Stimulated activated CD8-positive, alpha-beta memory T cell treated with anti-CD3 and anti-CD28 coated beads, Interleukin-7, amount 100 ng/mL, for 4 hours (primary cell): ENCODE measurements around the gene TBL1XR1.
"Not testable (repeated sequence)": the region's sequence is repeated elsewhere in the genome, so short reads cannot be mapped to it uniquely, and the experiment has no call there.

ENCODE experiments used
- DNase-seq, 2 donors: peaks; one replicate each; pipeline ENCODE4 v3.0.0-alpha.2; 2020; ENCODE audit warnings: low read depth in 2 of 2

The TBL1XR1 gene

DNA sequence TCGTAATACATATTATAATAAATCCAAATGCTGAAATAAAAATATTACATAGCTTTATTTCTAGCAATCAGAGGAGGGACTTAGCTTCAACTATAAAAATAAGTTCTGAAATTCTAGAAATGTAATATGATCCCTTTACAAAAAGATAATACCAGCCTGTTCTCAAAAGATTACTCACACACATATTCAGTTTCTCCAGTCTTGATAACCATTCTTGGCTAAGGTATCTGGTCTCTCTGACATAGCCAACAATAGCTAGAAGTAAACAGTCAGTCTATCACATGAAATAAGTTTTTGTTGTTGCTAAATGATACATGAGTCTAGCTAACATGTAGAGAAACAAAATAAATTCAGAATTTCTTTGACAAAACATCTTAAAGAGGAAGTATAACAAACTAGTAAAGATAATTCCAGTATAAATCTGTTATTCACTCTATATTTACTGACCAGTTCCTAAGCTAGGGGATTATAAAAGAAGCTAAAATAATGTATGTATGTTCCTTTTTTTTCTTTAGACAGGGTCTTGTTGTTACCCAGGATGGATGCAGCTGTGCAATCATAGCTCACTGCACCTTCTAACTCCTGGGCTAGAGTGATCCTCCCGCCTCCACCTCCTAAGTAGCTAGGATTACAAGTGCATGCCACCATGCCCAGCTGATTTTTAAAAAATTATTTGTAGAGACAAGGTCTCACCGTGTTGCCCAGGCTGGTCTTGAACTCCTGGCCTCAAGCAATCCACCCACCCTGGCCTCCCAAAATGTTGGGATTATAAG lies 170.6 kb downstream of the TBL1XR1 start:
- no peak for DNase-seq

- DNase-seq = no peak
These were observed 181.4 kb downstream of the TBL1XR1 start for GRCh38 chr3:177015881-177016280.

DNA sequence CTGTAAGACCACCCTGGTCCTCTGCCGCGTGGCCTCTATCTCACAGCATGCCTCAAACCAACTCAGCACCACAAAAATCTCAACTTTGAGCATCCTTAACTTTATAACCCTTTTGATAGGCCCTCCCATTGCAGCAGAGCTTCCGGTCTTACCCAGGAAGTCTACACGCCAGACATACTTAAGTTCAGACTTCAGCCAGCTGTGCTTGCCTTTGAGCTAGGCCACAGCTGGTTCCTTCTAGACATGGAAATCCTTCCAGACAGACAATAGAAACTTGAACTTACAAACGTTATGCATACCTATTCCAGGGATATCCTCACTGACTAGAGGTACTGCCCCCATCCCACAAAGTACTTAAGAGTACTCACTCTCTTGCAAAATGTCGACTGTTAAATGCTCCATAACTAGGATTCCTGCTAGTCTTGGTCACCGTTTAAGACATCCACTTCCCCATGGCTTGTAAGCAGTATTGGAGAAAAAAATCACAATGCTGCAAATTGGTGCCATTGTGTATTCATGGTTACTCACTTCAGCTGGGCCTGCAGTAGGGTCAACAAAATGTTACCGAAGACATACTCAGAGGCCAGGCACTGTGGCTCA lies 183.5 kb downstream of the TBL1XR1 start:
- no peak for DNase-seq

DNA sequence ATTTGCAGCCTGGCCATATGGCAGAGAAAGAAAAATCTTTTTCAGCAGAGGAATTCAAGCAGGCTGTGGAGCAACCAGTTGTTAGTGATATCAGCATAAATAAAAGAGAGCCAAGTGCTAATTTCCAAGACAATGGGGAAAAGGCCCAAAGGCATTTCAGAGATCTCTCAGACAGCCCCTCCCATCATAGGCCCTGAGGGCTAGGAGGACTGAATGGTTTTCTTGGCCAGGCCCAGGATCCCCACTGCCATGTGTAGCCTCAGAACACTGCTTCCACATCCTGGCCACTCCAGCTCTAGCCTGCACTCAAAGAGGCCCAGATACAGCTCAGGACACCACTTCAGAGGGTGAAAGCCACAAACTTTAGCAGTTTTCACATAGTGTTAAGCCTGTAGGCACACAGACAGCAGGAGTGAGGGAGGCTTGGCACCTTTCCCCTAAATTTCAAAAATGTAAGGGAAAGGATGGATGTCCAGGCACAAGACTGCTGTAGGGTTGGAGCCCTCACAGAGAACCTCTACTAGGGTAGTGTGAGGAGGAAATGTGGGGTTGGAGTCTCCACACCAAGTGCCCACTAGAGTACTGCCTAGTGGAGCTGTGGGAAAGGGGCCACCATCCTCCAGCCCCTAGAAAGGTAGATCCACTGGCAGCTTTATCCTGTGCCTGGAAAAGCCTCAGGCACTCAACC lies 191.4 kb downstream of the TBL1XR1 start:
- no peak for DNase-seq

GRCh38 chr3:177000159-177000558 lies 197.1 kb downstream of the TBL1XR1 start:
- not testable (repeated sequence) for DNase-seq

DNA sequence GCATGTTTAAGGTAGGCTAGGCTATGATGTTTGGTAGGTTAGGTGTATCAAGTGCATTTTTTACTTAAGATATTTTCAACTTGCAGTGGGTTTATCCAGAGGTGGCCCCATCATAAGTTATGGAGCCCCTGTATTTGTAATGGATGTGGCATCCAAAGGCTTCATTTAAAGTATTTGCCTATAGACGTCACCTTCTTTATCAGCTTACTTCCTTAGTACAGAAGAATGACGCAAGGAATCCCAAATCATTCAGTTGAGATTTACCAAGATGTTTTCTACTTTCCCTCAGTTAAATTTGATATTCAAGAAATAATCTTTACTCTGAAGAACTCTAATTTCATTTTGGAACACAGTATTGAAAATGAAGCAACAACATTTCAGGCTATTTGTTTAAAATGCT lies 201.3 kb downstream of the TBL1XR1 start:
- DNase-seq = no peak

GRCh38 chr3:176994891-176995781 lies 202.1 kb downstream of the TBL1XR1 start:
- DNase-seq = no peak

DNA sequence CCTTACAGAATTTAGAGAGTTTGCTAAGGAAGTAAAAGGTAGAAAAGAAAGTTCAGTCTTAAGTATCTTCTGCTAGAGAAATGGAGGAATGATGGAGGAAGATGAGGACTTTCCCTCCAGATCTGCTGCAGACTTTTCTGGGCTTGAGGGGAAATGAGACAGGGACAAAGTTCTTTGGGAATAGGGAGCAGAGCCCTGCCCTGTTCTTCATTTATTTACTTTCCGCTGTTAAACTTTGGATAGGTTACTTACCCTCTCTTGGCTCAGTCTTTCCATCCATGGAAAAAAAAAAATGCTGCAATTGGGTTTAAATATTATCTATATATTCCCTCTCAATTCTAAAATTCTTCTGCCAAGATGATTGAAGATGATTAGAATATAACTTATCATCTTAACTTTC lies 202.9 kb downstream of the TBL1XR1 start:
- no peak for DNase-seq

- DNase-seq = no peak
These were observed 204.3 kb downstream of the TBL1XR1 start for GRCh38 chr3:176992978-176993377.

GRCh38 chr3:176992565-176992964 lies 204.7 kb downstream of the TBL1XR1 start:
- no peak for DNase-seq

- no peak for DNase-seq
These were observed 208.5 kb downstream of the TBL1XR1 start for GRCh38 chr3:176988795-176989194.

DNA sequence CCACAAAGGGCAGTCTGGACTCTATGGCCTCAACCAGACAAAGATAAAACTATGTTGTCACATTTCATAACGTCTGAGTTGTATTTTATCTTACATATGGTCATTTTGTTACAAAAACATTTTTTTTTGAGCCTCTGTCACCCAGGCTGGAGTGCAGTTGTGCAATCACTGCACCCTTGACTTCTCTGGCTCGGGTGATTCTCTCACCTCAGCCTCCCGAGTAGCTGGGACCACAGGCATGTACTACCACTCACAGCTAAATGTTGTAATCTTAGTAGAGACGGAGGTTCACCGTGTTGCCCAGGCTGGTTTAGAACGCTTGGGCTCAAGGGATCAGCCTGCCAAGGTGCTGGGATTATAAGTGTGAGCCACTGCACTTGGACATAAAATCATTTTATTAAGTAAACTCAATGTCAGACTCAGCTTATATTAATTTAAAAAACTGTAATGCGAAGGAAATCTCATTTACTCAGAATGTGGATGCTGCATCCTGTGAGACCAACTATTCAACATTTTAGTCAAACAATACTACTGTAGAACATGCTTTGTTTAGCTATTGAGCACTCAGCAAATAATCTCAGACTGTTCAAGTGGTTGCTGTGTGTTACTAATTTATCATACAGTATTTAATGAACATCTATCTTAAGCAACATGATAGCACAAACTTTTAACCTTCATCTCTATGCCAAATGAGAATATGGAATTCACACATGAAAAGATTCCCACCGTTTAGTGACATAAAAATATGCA lies 209.2 kb downstream of the TBL1XR1 start:
- no peak for DNase-seq

DNA sequence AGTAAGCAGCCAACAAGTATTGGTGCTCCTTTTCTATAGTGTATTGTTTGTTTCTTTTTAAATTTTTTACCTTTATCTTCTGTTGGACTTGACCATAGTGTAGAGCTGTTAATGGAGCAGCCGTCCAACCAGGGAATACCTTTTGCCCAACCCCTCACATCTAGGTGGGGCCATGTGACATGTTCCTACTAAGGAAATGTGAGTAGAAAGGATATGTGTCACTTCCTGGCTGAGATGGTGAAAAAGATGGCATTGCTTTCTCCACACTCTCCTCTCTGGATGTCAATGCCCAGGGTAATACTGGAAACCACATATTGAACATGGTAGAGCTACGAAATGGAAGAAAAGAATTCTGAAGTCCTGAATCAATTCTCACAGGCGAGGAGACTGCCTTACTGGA lies 218.8 kb downstream of the TBL1XR1 start:
- no peak for DNase-seq

DNA sequence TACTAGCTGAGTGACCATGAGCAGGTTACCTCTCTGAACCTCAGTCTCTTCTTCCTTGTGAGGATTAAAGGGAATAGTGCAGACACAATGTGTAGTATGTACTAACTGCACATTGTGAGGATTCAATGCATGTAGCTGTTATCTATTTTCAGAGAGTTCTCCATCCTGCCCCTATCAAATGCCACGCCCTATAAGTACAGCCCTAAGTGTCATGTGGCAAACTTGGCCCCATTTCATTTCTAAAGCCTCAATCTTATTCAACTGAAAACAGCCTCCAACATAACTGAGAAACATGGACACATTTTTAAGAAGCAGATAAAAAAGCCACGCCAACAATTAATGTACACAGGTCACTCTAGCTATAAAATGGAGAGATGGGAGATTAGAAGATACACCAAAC lies 220.0 kb downstream of the TBL1XR1 start:
- DNase-seq = no peak

- no peak for DNase-seq
These were observed 220.7 kb downstream of the TBL1XR1 start for GRCh38 chr3:176976586-176976985.

GRCh38 chr3:176974279-176974678 lies 223.0 kb downstream of the TBL1XR1 start:
- DNase-seq = no peak

- no peak for DNase-seq
These were observed 225.6 kb downstream of the TBL1XR1 start for GRCh38 chr3:176971613-176972174.

GRCh38 chr3:176970770-176971169 lies 226.5 kb downstream of the TBL1XR1 start:
- DNase-seq = no peak

- DNase-seq = no peak
These were observed 227.8 kb downstream of the TBL1XR1 start for GRCh38 chr3:176969506-176969905.
